HUES48 (cell line): ENCODE measurements around the gene POFUT2.

ENCODE experiments used
- H3K27ac ChIP-seq: one replicate; pipeline ENCODE4 v1.7.0; 2013; ENCODE audit warnings: low read depth, low read length, inconsistent platforms
- H3K27me3 ChIP-seq: 2 replicates; pipeline ENCODE4 v1.6.1; 2013; ENCODE audit warnings: mild to moderate bottlenecking, low read length; ENCODE audit not compliant: control insufficient read depth, insufficient read depth
- H3K36me3 ChIP-seq: 2 replicates; pipeline ENCODE4 v1.6.1; 2013; ENCODE audit warnings: low read length; ENCODE audit not compliant: control insufficient read depth, insufficient read depth
- H3K4me1 ChIP-seq: 2 replicates; pipeline ENCODE4 v1.6.1; 2013; ENCODE audit warnings: mild to moderate bottlenecking, low read length; ENCODE audit not compliant: control insufficient read depth, insufficient read depth
- H3K4me3 ChIP-seq: 2 replicates; pipeline ENCODE4 v1.5.1; 2013; ENCODE audit warnings: mild to moderate bottlenecking, low read depth, low read length
- H3K9ac ChIP-seq: 2 replicates; pipeline ENCODE4 v1.6.1; 2013; ENCODE audit warnings: mild to moderate bottlenecking, low read depth, low read length, moderate library complexity
- H3K9me3 ChIP-seq: 2 replicates; pipeline ENCODE4 v1.6.1; 2013; ENCODE audit warnings: low read length; ENCODE audit not compliant: control insufficient read depth, insufficient read depth

The POFUT2 gene

DNA sequence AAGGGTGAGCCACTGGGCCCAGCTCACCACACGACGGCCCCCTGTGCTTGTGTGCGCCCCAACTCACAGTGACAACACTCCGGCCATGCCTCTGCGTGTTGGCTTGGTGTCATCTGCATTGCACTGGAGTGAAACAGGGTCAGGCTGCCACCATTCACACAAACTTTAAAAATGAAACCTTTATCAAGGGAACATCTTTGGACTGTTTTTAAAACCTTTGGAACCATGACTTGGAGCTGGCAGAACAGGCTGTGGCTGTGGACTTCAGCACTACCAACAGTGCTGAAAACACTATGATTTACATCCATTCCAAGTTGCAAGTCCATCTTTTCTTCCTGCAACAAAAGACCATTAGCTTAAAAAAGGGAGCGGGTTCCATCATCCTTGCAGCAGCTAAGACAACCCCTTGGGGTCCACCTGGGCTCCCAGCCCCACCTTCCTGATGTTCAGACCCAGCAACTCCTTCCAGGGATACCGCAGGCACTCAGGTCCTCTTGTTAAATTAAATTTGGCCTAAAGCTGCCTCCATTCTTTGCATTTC lies 25.6 kb downstream of the POFUT2 start:
- H3K27me3 ChIP-seq: no peaks in the 10 kb centered on the region
- peaks cover 38% of the 10 kb centered on the region for H3K36me3 ChIP-seq
- no peaks in the 10 kb centered on the region for H3K4me1 ChIP-seq
- H3K27ac ChIP-seq: no peak overlapping the region
- H3K9me3 ChIP-seq: no peaks in the 10 kb centered on the region
- H3K9ac ChIP-seq: no peak overlapping the region
- H3K4me3 ChIP-seq: no peak overlapping the region

DNA sequence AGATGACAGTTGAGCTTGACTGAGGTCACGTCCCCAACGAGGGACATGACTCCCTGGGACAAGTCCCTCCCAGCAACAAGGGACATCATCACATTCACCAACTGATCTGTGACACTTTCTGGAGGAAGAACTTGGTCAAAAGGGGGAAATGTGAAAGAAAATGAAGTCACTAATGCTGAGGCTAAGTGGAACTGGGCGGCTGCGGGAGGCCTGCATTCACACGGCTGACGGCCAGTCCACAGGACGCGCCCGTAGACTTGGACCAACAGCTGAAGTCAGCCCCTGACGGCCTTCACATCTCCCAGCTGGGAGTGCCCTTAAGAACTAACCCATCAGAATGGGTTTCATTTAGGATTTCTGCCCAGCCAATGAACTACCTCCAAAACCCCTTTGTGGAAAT lies 26.6 kb downstream of the POFUT2 start:
- Histone ChIP-seq H3K27ac (no peak overlapping the region), H3K4me3 (no peak overlapping the region), H3K27me3 (no peaks in the 10 kb centered on the region), H3K4me1 (no peaks in the 10 kb centered on the region), H3K9me3 (no peaks in the 10 kb centered on the region), H3K36me3 (peaks cover 28% of the 10 kb centered on the region), H3K9ac (no peak overlapping the region)

DNA sequence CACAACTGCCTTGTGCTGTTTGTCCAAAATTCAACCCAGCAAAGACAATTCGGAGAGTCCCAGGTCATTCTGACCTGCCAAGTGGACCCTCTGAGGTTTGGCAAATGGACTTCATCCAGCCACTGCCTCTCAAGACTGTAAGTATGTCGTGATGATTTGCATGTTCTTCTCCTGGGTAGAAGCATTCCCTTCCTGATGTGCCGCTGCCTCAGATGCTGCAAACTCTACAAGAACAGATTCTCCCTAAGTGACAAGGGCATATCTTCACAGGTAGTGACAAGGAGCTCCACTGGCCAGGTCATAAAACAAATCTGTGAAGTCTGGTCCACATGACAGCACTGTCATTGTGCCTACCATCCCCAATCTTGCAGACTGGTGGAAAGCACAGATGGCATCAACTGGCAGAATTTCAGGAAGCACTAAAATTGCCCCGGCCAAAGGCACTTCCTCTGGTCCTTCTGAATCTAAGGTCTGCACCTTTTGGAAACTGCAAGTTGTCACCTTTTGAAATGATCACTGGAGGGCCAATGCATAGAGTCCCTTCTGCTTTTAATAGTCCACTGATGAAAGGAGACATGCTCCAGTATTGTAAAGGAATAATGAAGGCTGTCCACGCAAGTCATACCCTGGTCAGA lies 27.4 kb downstream of the POFUT2 start:
- Histone ChIP-seq H3K27me3 (no peaks in the 10 kb centered on the region), H3K9ac (no peak overlapping the region), H3K27ac (no peak overlapping the region), H3K9me3 (no peaks in the 10 kb centered on the region), H3K4me3 (no peak overlapping the region), H3K4me1 (no peaks in the 10 kb centered on the region), H3K36me3 (peaks cover 20% of the 10 kb centered on the region)

DNA sequence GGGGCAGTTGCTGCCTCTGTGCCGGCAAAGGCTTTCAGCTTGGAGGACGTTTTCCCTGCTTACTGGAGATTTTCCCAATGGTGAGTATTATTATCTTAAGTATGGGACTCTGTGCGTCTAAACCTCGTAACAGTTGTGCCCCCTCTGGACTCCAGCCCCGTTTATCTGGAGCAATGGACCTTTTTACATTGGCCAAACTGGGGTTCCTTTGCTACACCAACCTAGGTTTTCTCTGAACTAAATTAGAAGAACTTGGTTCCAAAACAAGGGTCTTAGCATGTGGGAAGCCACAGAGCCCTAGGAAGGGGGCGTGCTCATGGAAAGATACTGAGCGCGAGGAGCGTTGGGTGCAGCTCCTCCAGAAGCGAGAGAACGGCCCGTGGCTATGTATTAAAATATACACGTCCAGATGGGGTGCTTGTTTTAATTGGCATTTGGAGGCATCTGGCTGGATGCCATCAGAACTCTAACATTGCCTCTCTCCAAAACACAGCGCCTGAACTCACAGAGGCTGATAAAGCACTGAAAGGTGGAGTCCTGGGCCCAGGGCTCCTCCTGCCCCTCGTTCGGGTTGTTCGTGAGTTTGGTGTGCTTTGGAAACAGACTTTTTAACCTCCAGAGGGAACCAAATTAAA lies 28.4 kb downstream of the POFUT2 start:
- H3K4me3 ChIP-seq: no peak overlapping the region
- H3K27me3 ChIP-seq: no peaks in the 10 kb centered on the region
- no peaks in the 10 kb centered on the region for H3K9me3 ChIP-seq
- no peak overlapping the region for H3K9ac ChIP-seq
- no peak overlapping the region for H3K27ac ChIP-seq
- peaks cover 11% of the 10 kb centered on the region for H3K36me3 ChIP-seq
- no peaks in the 10 kb centered on the region for H3K4me1 ChIP-seq

DNA sequence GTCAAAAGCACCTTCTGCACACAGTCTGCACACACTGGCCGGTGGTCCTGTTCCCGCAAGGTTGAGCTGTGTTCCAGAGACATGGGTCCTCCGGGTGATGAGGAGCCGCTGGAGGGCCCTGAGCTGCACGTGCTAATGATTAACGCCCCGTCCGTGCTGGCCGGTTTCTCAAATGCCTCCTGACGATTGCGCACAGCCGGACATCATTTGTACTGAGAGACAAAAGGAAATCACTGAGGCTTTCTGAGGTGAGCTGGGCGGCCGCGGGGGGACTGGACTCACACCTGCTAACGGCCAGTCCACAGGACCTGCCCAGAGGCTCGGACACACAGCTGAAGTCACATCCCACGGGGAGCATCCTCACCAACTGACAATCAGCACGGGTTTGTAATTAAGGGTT lies 29.2 kb downstream of the POFUT2 start:
- no peaks in the 10 kb centered on the region for H3K9me3 ChIP-seq
- no peaks in the 10 kb centered on the region for H3K4me1 ChIP-seq
- no peak overlapping the region for H3K9ac ChIP-seq
- H3K27me3 ChIP-seq: no peaks in the 10 kb centered on the region
- H3K27ac ChIP-seq: no peak overlapping the region
- H3K4me3 ChIP-seq: no peak overlapping the region
- peaks cover 3% of the 10 kb centered on the region for H3K36me3 ChIP-seq

DNA sequence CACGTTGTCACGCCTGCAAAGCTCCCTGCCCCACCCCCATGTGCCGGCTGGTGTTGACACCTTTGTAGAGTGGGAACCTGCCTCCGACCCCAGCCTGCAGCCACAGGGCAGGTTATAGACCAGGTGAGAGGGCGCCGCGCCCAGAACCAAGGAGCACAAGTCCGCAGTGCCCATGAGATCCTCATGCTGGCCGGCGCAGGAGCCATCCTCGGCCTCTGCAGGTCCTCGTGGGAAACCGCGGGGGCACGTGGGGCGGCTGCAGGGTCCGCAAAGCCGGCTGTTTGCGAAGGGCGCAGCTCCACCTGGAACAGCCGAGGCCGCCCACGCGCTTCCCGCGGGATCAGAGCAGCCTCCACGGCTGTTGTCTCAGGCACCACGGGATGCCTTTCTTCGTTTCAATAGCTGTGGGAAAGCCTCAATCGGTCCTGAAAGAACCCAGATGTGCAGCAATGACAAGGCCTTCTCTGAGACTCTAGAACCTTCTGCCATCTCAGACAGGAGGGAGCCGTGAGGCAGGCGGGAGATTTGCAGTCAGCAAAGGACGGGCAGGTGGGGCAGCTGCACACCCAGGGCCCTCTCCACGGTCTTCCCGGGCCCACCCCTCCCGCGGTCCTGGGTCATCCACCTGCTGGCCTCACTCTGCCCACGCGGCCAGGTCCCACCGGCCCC lies 29.9 kb downstream of the POFUT2 start:
- H3K4me1 ChIP-seq: no peaks in the 10 kb centered on the region
- no peaks in the 10 kb centered on the region for H3K36me3 ChIP-seq
- no peak overlapping the region for H3K27ac ChIP-seq
- H3K9me3 ChIP-seq: no peaks in the 10 kb centered on the region
- H3K4me3 ChIP-seq: no peak overlapping the region
- no peak overlapping the region for H3K9ac ChIP-seq
- H3K27me3 ChIP-seq: no peaks in the 10 kb centered on the region

DNA sequence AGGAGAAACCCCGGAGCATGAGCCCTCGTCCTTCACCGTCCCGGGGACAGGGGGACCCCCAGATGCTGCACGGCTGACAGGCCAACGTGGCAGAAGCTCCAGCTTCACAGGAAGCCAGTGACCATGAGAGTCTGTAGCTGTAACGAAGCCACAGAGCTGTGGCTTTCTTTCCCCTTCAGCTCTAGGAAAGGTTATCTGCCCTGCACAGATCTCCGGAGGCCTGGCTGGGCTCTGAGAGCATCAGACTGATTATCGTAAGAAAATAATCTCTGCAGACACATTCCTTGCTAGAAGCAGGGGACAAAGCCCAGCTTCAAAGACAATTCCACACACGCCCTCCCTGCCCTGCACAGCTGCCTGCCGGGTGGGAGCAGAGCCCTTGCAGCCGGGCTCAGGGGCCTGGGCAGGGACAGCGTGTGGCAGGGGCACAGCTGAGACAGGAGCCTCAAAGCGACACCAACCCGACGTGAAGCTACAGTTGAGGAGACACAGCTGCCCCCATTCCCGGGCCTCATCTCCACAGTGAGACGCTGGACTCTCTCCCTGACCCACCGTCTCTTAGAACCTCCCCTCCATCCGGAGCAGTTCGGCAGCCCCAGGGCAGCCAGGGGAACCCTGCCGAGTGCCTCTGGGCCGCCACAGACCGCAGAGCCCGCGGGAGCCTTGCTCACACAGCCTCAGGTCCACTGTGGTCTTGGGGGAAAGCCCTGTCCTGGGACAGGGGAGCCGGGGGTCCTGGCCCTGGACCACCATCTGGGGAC lies 30.6 kb downstream of the POFUT2 start:
- Histone ChIP-seq H3K27me3 (no peaks in the 10 kb centered on the region), H3K36me3 (no peaks in the 10 kb centered on the region), H3K9me3 (no peaks in the 10 kb centered on the region), H3K4me3 (no peak overlapping the region), H3K27ac (no peak overlapping the region), H3K9ac (no peak overlapping the region), H3K4me1 (no peaks in the 10 kb centered on the region)

DNA sequence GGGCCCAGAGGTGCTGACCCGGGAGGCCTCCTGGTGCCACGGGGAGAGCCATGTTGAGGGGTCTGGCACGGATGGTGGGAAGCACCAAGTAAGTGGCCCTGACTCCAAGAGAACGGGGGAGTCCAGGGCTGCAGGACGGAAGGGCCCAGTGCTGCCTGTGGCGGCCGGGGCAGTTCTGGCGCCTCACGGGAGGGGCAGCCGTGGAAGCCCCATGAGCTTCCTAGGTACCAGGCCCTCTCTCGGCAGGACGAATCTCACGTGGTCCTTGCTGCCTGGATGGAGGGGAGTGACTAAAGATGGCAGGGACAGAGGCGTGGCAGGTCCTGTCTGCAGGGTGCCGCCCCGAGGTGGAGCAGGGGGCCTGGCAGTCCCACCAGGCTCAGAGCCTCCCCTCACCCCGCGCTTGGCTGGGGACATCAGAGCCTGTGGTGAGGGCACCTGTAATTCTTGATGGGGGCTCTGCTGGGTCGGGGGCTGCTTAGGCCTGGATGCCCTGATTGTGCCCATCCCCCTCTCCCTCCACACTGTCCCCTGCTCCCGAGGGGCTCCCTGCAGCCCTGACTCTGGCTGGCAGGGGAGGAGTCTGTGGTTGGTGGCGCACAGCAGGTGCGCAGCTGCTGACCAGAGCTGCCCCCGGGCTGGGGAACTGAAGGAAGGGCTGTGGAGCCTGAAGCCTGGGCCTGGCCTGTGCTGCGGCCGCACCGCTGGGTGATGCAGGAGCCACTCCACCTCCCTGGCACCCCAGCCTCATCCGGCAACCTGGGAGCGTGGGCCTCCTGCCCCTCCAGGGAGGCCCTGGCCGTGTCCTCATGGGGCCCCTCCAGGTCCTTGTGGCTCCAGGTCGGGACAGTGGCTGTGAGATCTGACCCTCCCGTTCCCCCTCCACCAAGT lies 31.4 kb downstream of the POFUT2 start:
- no peaks in the 10 kb centered on the region for H3K27me3 ChIP-seq
- no peaks in the 10 kb centered on the region for H3K36me3 ChIP-seq
- no peaks in the 10 kb centered on the region for H3K4me1 ChIP-seq
- no peak overlapping the region for H3K4me3 ChIP-seq
- H3K9ac ChIP-seq: no peak overlapping the region
- H3K9me3 ChIP-seq: no peaks in the 10 kb centered on the region
- no peak overlapping the region for H3K27ac ChIP-seq

DNA sequence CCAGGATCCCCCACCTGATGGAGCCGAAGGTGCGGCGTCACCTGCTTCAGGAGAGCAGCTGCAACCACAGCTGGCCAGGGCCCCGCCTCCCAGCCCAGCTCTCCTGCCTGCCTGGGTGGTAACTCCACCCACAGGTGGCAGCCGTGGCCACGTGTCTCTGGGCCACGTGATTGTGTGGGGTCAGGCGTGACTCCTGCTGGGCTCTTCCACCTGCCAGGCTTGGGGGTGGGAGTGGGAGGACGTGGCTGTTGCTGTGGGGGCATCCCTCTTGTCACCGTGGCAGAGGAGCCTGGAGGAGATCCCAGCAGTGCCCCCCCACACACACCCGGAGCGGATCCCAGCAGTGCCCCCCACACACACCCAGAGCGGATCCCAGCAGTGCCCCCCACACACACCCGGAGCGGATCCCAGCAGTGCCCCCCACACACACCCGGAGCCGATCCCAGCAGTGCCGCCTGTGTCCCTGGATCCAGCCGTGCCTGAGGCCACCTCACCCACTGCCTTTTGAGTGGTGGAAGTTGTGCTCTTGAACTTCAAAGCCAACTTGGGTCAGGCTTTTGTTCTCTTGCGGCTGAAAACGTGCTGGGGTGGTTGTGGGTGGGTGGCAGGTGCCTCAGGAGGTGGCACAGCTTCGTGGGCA lies 32.2 kb downstream of the POFUT2 start:
- Histone ChIP-seq H3K9me3 (no peaks in the 10 kb centered on the region; the same call in 1 of the 2 replicates), H3K4me3 (no peak overlapping the region), H3K27me3 (no peaks in the 10 kb centered on the region), H3K9ac (no peak overlapping the region), H3K36me3 (no peaks in the 10 kb centered on the region), H3K27ac (no peak overlapping the region), H3K4me1 (no peaks in the 10 kb centered on the region)

DNA sequence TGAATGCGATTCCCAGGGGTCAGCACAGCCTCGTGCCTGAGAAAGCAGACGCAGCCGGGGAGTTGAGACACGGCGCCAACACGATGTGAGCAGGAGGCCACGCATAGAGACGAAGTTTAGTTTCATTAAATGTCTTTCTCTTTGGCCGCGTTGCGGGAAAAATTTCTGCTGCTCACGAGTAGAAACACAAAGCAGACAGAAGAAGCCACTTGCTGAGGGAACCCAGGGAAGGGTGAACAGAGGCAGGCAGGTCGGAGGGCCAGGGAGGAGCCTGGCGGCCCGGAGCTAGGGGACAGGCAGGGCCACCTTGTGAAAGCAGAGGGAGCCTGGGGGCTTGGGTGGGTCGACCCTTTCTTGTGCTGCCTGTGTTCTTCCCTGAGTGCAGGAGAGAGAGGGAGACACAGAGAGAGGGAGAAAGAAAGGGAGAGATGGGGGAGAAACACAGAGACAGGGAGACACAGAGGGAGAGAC lies 33.2 kb downstream of the POFUT2 start:
- Histone ChIP-seq H3K9ac (no peak overlapping the region), H3K4me1 (no peaks in the 10 kb centered on the region), H3K4me3 (no peak overlapping the region), H3K9me3 (no peaks in the 10 kb centered on the region; the same call in 1 of the 2 replicates), H3K36me3 (no peaks in the 10 kb centered on the region), H3K27me3 (no peaks in the 10 kb centered on the region), H3K27ac (no peak overlapping the region)
